Renal pelvis (tissue), 4 donors: ENCODE results near the gene MED12L. TPM values are rescaled to one million over a fixed set of nuclear protein-coding genes. Genes with fewer than 3 reads are reported as not detected.

Experiments used
- DNase-seq: peaks from one replicate; pipeline ENCODE4 v3.0.0-alpha.2; 2013
- polyA plus RNA-seq, 3 donors: library from polyadenylated mRNA; unstranded; fragments of 120-200 nt; gene quantifications; one replicate each; pipeline ENCODE4 v1.2.1, GENCODE V29; 2013; ENCODE audit not compliant: insufficient read length in 3 of 3

MED12L gene
- polyA plus RNA-seq, 3 donors: 2.2 to 2.7 (median 2.6) TPM

DNA sequence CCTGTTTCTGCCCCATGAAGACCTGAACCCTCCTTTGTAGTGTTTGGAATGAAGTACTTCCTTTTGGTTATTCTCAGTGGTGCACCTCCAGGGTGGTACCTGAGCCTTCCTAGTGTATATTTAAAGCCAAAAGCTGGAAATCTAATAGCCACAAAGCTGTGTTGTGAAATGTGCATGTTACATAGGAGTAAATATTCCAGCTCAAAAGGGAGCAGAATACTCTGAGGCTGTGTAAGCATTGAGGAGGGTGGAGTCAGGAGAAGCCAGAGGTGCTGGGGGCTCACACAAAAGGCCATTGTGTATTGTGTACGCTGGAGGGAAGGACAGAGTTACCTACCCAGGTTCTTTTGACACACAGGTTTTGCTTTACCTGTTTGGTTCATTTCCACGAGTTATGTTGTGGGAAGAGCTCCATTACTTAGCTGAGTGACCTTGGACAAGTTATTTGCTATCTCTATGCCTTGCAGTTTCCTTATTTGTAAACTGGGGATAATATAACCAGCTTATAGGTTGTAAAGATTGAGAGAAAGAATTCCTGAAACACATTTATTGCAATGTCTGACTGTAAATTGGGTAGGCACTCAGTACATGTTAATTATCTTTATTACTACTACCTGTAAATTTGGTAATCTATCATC is 92.9 kb downstream of the MED12L start:
- DNase-seq: no peak

DNA sequence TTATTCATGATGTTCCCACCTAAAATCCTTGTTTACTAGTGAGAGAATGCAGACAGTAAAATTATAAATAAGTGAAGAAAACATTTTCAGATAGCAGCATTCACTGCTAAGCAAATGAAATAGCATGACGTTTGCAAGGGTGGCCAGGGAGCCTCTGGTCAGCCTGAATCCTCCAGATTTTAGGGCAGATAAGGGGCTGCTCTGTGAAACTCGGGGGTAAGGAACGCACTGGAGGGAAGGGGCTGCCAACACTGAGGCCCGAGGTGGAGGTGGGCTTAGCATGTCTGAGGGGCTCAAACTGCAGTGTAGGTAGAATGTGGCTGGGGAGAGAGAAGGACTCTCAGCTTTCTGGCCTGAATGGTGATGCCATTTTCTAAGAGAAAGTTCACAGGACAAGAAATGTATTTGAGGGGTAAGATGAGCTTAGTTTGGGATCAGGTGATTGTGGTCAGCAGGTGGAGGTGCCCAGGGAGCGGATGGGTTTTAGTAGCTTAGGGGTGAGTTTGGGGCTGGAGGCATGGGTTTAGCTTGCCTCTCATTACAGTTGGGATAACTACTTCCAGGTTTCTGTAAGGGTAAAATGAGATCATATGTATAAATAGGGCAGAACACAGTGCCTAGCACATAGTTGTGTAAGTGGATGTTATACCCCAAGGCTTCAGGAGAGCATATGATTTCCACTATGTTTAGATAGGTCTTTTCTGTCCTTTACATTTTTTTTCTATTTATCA is 97.0 kb downstream of the MED12L start:
- DNase-seq: no peak

DNA sequence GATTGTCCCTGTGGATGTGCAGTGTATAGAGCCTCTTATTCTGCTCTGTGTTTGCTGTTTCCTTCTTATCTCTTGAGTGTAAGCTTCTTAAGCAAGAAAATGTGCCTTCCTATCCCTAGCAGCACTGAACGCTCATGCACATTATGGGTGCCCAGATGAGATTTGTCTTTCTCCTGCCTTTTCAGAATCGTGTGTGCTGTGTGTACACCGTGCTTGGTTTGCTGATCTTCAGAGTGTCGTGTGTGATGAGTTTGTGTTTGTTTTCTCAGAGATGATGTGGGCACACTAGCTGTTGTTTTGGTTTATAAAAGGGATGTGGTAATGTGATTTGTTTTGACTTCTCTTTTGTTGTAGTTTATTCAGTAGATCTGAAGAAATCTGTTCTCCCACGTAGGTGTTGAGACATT is 97.8 kb downstream of the MED12L start:
- DNase-seq: no peak

DNA sequence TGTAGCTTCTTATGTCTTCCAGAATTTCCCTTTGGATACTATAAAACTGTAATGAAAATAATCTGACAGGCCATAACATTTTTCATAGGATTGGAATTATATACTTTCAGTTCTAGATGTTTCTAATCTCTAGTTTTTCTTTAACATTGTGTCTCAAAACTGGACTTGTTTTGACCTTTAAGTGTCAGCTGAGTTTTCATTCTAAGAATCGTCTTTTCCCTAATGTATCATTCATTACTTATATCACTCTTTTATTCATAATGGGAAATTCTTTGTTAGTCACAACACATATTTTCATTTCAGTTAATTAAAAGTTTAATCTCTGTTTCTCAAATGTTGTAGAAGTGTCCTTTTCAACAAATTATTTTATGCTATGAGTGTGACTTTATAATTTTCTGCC is 105.6 kb downstream of the MED12L start:
- DNase-seq: no peak

DNA sequence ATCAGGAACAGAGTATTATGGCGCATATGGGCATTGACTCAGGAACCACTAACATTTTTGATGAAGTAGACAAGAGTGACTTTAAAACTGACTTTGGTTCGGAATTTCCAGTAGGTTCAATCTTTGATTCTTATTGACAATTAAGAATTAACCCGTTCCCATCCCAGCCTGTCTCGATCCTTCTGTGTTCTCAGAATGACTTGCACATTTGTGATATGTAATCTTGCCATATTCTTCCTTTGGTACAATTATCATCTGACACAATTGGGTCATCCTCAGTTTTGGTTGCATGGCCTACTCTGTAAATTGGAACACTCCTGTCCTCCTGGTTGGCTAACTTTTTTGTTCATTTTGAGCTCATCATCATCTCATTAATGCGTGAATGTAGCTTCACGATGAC is 107.1 kb downstream of the MED12L start:
- no peak for DNase-seq

DNA sequence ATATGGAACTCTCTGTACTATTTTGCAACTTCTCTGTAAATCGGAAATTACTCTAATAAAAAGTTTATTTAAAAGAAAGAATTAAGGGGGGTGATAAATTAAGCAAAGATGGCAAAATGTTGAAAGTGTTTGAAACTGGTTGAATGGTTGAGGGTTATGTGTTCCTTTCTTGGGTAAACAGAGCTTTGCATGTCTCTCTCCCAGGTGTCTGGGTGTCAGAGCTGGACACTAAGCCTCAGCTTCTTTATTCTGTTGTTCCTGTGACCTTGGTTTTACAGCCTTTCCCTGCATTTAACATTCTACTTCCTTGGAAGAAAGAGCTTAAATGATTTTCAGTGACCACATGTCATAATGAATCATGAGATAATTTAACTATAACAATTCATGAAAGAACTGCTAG is 110.4 kb downstream of the MED12L start:
- no peak for DNase-seq

DNA sequence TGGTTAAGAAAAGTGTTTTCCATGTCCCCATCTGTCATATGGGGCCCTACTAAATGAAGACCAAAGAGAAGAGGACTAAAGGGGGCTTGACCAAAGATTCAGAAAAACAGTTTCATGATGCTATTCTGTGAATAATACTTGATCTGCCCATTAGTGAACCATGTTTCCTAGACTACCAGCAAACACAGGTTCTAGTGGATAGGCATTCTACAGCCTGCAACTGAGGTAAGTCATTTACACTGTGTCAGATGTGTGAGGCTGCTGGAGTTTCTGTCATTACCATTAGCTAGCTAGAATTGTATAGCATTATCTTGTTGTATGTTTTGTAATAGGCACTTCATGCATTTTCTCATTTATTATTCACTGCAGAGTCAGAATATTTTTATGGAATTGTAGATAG is 111.0 kb downstream of the MED12L start:
- no peak for DNase-seq

DNA sequence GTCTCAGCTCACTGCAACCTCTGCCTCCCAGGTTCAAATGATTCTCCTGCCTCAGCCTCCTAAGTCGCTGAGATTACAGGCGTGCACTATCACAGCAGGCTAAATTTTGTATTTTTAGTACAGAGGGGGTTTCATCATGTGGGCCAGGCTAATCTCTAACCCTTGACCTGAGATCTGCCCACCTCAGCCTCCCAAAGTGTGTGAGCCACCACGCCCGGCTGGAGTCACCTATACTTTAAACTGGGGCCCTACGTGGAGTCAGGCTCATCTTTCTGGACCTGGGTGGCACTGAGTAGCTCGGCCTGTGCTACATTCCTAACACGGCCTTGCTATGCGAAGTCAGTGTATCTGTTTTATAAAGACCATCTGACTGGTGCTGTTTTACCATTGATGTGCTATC is 111.8 kb downstream of the MED12L start:
- no peak for DNase-seq

DNA sequence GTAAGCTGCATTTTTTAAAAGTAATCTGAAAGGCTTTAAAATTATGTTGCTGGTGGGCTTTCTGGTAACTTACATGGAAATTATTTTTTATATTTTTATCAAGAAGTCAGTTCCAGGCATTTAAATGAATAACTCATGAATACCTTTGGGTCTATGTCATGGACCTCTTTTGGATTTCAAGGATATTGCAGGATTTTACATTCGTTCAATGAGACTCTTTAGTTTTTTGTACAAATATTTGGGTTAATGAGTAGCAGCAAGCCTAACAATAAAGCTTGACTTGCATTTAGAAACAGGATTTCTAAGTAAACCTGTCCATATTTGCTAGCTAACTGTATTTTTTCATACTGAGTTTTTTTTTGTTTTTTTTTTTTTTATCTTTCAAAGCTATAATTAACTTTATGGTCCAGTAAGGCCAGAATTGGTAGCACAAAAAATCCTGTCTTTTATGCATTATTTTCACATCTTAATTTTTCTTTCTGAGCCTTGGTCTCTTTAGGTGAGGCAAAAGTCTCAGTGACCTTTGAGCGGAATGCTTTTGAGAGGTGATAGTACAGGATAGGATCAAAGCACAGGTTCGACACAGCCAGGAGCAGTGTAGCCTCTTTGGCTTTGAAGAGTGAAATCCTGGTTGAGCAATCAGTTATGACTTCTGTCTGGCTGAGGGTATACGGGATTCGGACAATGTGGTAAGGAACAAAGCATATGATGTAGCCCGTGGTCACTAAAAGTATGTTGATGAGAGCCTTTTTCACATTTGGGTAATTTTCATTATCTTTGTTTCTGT is 112.7 kb downstream of the MED12L start:
- DNase-seq: no peak

DNA sequence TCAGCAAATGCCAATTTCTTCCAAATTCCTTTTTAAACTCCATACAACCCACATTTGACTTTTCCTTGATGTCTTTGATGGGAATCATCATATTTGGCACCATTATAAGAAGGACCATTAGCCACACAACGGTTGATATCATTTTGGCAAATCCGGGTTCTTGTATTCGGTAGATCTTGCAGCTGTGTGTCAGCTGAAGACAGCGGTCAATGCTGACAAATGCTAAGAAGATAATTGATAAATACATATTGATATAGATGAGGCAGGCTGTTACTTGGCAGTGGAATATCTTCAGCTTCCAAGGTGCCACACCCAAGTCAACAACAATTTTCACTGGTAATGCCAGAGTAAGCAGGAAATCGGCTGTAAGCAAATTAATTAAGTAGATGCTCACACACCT is 113.4 kb downstream of the MED12L start:
- no peak for DNase-seq

DNA sequence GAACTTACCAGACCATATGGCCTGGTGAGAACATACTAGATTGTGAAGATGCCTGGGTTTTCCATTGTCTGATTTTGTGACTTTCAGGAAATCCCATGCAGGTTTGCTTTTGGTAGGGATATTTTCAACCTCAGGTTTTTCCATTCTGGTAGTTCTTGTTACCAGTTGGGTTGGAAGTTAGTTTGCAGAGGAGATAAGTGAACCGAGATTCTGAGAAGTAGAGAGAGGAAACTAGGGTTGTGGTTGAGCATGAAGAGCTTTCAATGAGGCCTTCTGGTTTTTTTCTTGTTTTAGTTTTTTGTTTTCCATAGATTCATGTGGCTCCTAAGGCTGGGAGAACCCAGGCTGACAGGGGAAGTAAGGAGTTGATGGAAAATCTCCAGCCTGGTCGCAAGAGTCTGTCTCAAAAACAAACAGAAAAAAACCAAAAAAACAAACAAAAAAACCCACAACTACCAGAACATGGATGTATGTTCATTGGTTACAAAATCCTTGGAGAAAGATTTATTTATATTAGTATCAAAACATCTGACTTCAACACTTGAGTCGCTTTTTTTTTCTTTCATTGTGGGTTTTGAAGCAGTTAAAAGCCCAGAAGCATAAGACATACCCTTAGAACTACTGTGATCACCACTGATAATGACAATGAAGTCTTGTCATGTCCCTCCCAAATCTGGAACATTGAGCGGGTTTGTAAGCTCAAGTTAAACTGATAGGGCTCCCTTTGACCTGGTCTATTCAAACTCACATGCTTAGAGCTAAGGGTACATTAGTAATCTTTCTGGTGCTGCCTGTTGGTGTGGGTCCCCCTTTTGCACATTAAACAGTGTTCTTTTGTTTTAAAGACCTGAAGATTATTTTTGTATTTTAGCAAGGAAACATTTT is 114.3 kb downstream of the MED12L start:
- DNase-seq: no peak

DNA sequence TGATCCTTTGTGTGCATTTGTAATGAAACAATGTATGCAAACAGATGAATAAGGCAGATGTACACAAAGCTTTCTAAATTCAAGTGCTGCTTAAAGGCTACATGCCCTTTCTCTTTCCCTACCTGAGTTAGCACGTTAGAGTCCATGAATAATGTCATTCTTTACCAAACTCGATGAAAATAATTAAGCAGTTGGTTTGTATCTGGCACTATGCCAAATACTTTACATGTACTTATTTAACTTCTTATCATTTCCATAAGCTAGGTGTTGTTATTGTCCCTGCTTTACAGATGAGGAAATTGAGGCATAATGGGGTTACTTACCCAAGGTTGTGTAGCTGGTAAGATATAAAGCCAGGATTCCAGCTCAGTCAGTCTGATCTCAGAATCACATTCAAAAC is 115.1 kb downstream of the MED12L start:
- DNase-seq: no peak

DNA sequence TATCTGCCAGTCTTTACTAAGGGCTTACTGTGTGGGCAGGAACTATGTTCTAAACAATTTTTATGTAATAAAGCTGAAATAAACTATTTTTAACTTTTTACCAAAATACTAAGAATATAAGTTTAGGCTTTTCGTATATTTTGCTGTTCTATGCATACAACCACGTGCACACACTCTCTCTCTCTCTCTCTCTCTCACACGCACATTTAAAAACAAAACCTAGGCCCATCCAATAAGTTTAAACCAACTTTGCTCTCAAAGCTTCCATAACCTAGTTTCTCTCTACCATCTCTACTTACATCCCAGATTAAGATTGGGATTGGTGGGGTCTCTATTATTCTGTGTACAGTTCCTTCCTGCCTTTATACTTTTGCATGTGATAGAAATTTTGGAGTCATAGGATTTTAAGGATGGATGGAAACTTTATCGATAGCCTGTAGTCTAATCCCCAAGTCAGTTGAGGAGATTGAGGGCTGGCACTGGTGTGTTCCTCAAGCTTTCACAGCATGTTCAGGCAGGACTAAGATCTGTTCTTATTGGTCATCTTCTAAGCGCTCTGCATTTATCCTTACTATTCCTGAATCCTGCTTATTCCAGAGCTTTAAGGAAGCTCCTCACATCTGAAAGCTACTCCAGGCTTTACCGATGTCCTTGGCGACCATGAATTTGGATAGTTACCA is 115.7 kb downstream of the MED12L start:
- no peak for DNase-seq

DNA sequence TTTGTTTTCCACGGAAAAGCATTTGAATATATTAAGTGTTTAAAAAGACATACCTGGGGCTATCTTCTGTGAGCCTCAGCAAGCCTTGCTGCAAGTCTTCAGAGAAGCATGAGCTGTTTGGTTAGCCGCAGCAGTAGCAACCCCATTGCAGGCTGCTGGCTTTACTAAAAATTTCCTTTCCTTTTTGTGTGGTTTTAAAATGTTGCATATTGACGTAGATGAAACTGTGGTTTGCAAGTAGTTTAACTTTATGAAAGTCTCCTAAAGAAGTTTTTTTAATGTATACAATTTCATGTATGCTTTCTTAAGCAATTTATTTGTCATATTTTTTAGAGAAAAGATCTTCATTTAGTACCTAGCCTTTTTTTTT is 117.6 kb downstream of the MED12L start, which contains the start of gene GPR171:
TSS of gene GPR171 (minus strand) at position 166 of the 370 bp plus-strand sequence. CDS start 3,830 bp downstream, outside the sequence.
- DNase-seq: no peak

DNA sequence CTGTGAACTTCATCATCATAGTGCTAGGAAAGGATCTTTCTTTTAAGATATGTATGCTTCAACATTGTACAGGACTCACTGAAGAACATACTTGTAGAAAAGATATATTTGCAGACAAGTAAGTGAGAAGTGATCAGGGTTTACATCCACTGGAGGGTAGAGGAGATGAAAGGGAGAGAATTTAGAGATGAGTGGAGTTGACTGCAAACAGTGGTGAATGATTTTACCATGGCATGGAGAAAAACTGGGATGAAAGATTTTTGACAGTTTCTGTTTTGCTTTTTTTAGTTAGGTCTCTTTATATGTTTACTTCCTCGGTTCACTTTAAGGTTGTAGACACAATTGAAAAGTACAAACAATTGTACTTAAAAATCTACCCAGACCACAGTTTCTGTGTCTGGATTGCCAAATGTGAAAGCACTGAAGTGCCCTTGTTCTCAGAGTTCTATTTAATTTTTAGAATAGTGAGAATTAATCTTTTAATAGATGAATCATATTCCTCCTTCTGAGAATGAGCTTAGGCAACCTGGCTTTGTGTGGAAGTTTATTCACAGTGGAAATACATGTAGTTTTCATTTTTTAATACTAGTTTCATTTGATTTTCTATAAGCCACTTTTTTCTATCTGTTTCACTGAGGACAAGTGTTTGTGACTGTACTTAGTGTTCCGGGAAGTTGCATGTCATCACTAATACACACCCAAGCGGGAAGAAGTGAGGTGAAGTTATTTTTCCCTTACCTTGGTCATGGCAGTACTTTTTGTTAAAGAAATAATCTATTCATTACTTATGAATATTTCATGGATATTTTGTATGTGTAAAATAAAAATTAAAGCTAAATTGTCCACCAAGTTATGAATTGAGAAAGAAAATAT is 119.3 kb downstream of the MED12L start:
- DNase-seq: no peak

DNA sequence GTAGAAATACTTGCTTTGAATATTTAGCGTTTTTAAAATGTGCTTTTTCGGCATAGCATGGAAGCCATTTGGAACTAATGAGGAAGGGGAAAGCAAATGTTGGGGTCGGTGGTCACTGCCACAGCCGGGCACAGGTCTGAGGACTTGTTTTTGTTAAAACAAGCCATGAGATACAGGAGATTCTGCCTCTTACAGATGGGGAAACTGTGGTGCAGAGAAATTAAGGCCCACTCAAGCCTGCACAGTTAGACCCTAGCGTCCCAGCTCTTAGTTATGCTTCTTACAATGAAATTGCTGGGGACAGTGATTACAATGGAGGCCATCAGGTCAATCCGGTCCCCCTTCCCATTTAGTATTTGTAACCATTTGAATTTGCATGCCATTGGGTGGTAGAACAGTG is 120.0 kb downstream of the MED12L start:
- DNase-seq: no peak

DNA sequence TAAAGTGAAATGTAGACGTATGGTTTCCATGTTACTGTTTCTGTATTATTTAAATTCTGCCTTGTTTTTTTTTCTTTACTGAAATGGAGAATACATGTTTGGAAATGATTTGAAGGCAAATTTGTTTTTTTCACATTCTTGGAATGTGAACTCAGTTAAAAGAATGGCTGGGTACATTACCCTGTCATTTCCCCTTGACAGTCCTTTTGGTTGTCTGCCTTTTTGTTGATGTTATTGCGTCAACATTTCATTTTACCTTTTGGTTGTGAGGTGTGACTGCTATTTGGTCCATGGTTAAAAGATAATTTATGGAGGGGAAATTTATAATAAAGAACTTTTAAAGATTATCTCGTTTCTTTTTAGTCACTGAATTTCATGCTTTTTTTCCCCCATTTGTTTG is 120.7 kb downstream of the MED12L start:
- no peak for DNase-seq

DNA sequence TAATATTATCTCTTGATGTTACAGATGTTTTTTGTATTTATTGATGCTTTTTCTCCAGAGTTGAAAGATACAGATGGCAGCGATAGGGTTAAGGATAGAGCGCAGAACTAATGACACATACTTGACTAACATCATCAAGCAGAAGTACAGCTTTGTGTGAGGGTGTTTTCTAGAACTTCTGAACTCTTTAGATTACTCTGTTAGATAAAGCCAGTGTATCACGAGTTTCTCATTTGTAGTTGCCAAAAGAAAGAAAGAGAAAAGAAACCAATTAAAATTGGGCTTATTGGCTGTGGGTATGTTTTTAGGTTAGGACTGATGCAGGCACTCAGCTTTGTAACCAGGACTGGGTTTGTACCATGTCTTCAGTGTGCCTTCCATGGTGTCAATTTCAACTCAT is 124.2 kb downstream of the MED12L start:
- no peak for DNase-seq

DNA sequence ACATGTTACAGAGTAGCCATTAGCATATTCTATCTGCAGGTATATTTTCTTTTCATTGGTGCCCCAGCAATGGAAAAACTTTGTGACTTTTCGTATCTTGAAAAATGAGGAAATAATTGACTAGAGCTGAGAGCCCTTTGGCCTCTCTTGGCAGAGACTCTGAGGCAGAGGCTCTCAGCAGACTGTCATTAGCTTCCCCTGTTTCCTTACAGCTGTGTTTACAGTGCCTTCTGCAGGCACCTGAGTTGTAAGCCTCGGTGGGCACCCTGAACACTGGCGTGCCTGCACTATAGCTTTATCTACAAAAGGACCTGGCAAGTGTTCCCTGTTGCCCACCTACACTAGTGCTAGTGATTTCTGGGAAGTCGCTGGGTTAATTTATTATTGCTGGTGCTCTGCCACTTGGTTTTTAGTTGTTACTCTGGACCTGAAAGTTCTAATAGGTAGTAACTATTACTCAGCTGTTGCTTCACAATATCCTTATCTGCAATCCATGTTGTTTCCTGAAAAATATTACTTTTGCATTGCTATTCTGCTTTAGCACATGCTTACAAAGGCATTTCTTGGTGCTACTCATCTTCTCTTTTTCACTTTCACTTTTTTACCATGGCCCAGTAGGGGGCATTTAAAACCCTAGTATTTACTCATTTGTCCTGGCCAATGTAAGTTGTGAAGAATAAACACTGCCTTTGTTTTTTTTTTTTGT is 125.4 kb downstream of the MED12L start:
- no peak for DNase-seq

DNA sequence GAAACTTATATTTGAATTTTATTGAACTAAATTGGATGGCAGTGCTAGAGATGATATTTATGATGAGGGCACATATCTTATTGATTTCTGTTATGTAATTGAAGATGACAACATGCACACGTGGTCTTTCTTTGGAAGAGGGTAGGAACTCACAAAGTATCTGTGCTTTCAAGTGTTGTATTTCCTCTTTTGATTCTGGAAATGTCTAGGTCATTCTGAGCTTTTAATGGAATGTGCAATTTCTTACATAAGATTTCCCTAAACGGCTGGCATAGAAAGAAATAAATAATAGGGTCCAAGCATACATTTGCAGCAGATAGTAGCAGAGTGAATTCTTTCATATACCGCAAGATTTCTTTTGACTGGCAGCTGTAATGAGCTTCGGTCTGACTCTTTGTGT is 127.7 kb downstream of the MED12L start:
- DNase-seq: no peak
